Activated CD4-positive, CD25-positive, alpha-beta regulatory T cell treated with anti-CD3 and anti-CD28 coated beads, Interleukin-2, amount 50 U/mL, for 24 hours (primary cell): ENCODE data around the gene HSPA12B.

Source experiments
- ATAC-seq, 2 donors: fragments of 150-1000 bp; cut with Tn5 transposase; one replicate each; pipeline ENCODE4 v1.10.0; 2021; ENCODE audit warnings: mild to moderate bottlenecking in 1 of 2, moderate library complexity in 1 of 2

HSPA12B gene

DNA sequence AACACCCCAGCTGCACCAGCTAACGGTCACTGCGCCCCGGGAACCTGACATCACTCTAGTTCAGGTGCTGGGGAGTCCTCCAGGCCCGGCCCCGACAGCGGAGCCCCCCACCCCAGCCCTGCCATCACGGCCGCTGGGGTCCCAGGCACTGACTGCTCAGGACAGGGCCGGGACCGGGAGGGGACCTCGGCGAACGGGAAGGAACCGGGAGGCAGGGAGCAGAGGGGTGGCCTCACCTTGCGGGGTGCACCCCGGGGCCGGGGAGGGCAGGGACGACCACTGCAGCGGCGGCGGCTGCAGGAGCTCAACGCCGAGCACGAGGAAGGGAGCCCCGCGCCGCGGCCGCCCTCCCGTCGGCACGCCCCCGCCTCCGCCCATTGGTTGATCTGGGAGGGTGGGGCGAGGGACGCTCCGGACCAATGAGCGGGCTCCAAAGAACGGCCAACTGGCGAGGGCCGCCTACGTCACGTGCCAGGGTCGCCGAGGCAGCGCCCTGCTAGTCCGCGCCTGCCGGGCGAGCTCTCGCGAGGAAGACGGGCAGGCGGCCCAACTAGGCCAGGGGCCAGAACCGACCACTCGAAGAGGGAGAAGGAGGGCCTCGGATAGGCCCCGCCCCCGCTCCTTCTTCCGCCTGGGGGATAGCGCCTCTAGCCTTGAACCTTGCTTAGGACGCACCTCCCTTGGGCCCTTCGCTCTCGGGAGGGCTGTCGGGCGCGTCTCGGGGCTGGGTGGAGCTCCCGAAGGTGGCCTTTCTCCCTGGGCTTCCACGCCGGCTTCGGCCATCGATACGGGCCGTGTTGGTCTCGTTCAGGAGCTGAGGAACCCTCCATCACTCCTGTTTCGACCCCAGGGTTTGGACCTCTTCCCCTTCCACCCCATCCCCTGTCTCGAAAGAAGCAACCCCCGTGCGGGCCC, 35.2 kb downstream of the HSPA12B start, which contains the start of gene ADISSP:
Gene ADISSP, minus strand, starts transcription at position 327 of the 915 bp plus-strand sequence. CDS start 7,653 bp downstream, outside the sequence.
- ATAC-seq, result peak; percentile 92 to 93

- peak; percentile 53 to 58 for ATAC-seq
Observed at GRCh38 chr20:3768342-3769130, 36.1 kb downstream of the HSPA12B start.

DNA sequence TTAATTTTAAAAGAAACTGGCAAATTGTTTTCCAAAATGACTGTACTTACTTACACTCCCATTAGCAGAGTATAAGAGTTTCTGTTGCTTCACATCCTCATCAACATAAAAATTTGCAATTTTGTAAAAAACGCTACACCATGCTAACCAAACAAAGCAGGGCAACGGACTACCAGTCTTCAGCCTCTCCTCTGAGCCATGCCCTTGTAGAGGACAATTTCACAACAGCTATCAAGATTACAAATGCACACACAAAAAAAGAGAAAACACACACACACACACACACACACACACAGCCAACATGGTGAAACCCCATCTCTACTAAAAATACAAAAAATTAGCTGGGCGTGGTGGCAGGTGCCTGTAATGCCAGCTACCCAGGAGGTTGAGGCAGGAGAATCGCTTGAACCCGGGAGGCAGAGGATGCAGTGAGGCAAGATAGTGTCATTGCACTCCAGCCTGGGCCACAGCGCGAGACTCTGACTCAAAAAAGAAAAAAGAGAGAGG, 39.1 kb downstream of the HSPA12B start:
- ATAC-seq, result no peak

DNA sequence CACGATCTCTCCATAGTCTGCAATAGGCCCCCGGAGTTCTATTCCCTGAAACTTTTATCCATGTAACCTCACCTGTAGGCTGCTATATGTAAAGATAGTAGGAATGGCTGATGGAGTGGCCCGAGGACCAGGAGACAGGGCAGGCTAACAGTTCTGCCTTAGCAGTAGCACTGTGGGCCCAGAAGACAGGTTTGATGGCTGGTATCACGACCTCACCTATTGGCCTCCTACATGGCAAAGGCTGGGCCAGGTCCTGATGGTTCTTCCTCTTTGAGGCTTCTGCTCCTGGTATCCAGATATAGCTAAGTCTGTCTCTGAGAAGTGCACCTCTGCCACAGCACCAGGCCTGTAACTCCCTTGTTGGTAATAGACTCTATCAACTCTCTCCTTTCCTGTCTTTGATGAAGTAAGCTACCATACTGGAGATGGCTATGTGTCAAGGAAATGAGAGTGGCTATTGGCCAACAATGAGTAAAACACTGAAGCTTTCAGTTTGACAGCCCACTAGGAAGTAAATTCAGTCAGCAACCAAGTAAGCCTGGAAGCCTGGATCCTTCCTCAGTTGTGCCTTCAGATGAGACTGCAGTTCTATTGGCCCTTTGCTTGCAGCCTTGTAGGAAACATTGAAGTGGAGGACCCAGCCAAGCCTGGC, 43.1 kb downstream of the HSPA12B start:
- no peak for ATAC-seq

DNA sequence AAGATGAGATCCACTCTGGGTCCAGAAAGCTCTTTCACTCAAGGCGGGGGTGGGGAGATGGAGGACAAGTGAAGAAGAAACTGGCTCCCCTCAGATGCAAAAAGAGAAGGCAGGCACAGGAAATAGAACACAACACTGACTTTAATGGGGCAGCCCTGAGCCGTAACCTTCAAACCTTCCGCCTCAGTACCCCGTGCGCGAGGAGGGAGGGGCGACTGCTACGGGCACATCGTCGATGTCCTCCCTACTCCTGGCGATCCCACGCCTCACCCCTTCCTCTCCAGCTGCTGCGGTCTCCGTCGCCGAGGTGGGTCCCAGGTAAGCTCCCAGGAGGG, 44.9 kb downstream of the HSPA12B start:
- ATAC-seq, result peak; percentile 39 to 55

GRCh38 chr20:3777716-3778629, 45.5 kb downstream of the HSPA12B start:
- peak; percentile 71 to 74 for ATAC-seq

GRCh38 chr20:3778976-3779375, 46.5 kb downstream of the HSPA12B start:
- ATAC-seq, result no peak

DNA sequence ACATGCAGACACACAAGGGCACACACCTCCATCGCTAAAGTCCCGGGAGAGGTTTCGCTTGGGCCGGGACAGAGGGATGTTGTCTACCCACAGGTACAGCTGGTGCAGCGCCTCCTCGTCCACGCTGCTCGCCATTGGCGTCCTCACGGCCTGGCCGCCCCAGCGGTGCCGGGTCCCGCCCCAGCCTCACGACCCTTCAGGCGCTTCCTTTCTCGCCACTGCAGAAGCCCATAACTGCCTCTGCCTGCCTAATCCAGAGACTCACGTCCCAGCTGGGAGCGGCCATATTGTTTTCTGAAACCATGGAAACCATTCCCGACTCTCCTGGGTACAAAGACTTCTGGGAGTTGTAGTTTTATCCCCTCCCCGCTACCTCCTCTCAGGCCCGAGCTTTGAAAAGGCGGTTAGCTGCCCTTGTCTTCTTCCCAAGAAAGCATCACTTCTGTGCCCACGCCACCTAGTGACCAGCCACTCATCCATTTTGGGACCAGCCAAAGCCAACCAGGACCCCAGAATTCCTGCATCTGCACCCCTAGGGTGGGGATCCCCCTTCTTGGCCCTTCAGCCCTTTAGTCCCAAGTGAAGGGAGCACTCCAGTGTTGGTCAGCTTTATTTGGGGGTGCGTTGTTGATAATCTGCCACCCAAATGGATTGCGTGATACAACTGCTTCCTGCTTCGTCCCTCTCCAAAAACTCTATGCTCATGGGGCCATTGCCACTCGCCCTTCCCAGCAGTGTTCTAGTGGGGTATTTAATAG, 48.8 kb downstream of the HSPA12B start, which contains the start of gene SPEF1:
Gene SPEF1, minus strand, starts transcription at position 296 of the 758 bp plus-strand sequence. Its CDS starts 161 bp downstream, at position 135.
- peak; percentile 41 to 60 for ATAC-seq

GRCh38 chr20:3782597-3782996, 50.1 kb downstream of the HSPA12B start:
- no peak for ATAC-seq

- ATAC-seq, result no peak
Observed at GRCh38 chr20:3783068-3783489, 50.6 kb downstream of the HSPA12B start.

DNA sequence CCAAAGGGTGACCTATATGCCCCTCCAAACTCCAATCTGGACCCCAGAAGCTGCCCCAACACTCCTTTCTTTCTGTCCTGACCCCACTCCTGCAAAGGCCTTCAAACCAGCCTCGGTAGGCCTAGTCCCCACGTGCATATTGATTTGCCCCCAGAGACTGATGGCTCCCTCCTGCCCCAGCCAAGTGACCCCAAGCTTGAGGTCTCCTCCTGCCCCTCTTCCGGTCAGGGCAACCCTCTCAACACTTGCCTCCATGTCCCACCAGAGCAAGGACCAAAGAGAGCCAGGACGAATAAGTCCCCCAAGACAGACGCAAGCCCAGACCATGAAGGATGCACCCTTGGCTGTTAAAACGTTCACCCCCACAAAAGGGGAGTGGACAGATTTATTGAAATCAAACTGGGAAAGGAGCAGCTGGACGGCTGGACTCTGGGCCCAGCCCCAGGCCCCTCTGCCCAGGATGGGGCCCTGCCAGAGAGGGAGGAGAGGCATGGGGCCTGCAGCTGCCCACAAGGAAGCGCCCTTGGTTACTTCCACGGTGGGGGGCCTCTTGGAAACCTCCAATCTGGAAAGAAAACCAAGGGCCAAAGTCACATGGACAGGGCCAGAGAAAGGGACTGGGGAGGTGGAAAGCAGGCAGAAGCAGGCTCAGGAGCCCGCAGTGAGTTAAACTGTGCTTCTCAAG, 51.2 kb downstream of the HSPA12B start:
- ATAC-seq, result no peak

GRCh38 chr20:3784216-3784853, 51.9 kb downstream of the HSPA12B start:
- no peak for ATAC-seq

- no peak for ATAC-seq
Observed at GRCh38 chr20:3784863-3785239, 52.4 kb downstream of the HSPA12B start.

DNA sequence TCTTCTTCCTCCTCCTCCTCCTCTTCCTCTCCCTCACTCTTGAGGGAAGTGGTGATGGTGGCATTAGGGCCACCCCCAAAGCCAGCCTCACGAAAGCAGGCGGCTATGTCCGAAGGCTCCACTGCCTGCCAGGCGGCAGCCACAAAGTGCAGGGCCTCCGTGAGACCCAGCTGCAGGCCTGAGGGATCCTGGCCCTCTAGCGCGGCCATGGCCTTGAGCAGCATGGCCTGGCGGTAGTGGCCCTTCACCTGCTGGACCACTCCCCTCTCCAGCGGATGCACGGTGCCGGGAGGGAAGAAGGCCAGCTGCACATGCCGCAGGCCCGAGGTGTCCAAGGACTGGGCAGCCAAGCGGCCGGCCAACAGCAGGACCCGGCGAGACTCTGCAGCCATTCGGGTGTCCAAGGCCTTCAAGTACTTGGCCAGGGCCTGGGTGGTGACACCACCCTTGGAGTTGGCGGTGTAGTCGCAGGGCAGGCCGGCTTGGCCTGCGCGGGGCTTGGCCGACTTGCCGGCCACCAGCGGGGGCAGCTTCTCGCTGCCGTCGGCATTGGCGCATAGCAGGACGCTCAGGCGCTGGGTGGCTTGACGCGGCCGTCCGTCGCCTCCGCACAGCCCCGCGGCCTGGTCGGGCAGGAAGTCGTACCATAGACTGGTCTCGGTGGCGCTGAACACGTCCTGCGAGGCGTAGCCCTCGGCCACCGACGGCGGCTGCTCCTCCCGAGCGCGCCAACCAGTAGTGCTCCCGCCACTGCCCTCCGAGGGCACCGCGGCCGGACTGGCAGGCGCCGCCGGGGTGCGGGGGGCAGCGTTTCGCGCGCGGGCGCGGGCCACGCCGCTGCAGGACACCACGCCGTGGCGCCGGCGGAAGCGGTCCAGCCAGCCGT, 53.0 kb downstream of the HSPA12B start:
- no peak for ATAC-seq

DNA sequence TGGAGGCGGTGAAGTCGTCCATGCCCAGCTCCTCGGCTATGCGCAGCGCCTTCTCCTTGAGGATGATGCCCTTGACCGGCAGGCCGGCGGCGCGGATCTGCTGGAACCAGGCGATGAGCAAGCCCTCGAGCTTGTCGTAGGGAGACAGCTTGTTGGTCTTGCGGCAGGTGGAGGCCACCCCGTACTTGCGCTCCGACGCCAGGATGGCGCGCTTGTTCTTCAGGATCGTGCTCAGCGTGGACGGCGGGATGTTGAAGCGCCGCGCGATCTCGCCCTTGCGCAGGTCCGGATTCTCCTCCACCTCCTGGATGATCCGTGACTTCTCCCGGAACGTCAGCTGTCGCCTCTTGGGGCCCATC, 53.6 kb downstream of the HSPA12B start:
- ATAC-seq, result peak; percentile 27 to 30

DNA sequence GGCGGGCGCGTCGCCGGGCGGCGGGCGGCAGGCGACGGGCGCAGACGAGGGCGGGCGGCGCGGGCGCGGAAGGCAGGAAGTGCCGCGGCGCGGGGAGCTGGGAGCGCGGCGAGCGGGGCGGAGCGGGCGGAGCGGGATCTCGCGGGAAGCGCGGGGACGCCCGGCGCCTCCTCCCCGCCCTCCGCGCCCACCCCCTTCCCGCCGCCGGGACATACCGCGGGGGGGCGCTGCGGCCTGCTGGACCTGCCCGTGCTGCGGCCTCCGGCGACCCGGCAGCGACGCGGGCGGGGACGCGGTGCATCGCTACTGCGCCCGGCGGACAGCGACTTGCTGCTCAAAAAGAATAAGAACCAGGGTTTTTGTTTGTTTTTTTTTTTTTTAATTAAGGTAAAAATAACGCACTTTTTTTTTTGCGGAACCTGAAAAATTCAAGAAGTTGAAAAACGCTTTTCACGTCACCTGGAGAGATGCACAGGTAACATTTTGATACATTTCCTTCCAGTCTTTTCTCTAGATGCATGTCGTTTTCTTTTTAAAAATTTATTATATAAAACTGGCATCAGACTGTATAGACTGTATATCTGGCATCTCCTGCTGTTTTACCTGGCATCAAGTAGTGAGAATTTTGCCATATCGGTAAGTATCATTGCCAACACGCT, 54.3 kb downstream of the HSPA12B start, which contains the start of gene CENPB:
Gene CENPB, minus strand, starts transcription at position 76 of the 659 bp plus-strand sequence. CDS start 257 bp downstream, outside the sequence.
- ATAC-seq, result peak; percentile 93 to 94

- no peak for ATAC-seq
Observed at GRCh38 chr20:3787324-3788014, 55.0 kb downstream of the HSPA12B start.
